Activated CD4-positive, alpha-beta T cell treated with anti-CD3 and anti-CD28 coated beads for 36 hours (primary cell): ENCODE data around the gene GABRB2. TPM values are rescaled to one million over a fixed set of nuclear protein-coding genes. Genes with fewer than 3 reads are reported as not detected.

Experiments
- ATAC-seq: fragments of 200-7000 bp; cut with Tn5 transposase; one replicate; pipeline ENCODE4 v1.10.0; 2021; ENCODE audit warnings: mild to moderate bottlenecking, moderate library complexity
- CTCF ChIA-PET: fragments of 350-600 bp; sonication (Branson Sonifier 250); formaldehyde crosslinking; loops from one replicate; lab custom pipeline; 2021; ENCODE audit warnings: antibody characterized with exemption; lab: Charles Lee
- POLR2A ChIA-PET: fragments of 350-600 bp; sonication (Branson Sonifier 250); formaldehyde crosslinking; loops from one replicate; lab custom pipeline; 2021; ENCODE audit warnings: antibody characterized with exemption, inconsistent platforms; lab: Charles Lee
- DNase-seq: peaks from one replicate; pipeline ENCODE4 v3.0.0-alpha.2; 2020
- H3K27ac Mint-ChIP-seq: one replicate; pipeline ENCODE4 v1.8.0; 2021; ENCODE audit warnings: mixed read lengths
- H3K27me3 Mint-ChIP-seq: one replicate; pipeline ENCODE4 v1.8.0; 2021; ENCODE audit warnings: mixed read lengths
- H3K36me3 Mint-ChIP-seq: one replicate; pipeline ENCODE4 v1.8.0; 2021; ENCODE audit warnings: low read depth, mixed read lengths
- H3K4me1 Mint-ChIP-seq: one replicate; pipeline ENCODE4 v1.8.0; 2021; ENCODE audit warnings: mixed read lengths
- H3K4me3 Mint-ChIP-seq: one replicate; pipeline ENCODE4 v1.8.0; 2021; ENCODE audit warnings: mild to moderate bottlenecking, moderate library complexity, mixed read lengths
- H3K9me3 Mint-ChIP-seq: one replicate; pipeline ENCODE4 v1.8.0; 2021; ENCODE audit warnings: low read depth, mixed read lengths
- intact Hi-C, 2 experiments: fragments of 100-400 bp; cut with DNase I in 1 of 2; cut with micrococcal nuclease in 1 of 2; formaldehyde crosslinking; loops; one replicate each; pipeline versions ENCODE4 v1.14.2 to v1.15.1; 2022 to 2024; cut with DNase I, micrococcal nuclease
- total RNA-seq, 2 experiments: library from RNA; stranded (reverse); gene quantifications; one replicate each; pipeline ENCODE4 v1.2.3, GENCODE V29; 2021

Gene GABRB2
- total RNA-seq, 2 experiments from 2014 or later, result not detected

DNA sequence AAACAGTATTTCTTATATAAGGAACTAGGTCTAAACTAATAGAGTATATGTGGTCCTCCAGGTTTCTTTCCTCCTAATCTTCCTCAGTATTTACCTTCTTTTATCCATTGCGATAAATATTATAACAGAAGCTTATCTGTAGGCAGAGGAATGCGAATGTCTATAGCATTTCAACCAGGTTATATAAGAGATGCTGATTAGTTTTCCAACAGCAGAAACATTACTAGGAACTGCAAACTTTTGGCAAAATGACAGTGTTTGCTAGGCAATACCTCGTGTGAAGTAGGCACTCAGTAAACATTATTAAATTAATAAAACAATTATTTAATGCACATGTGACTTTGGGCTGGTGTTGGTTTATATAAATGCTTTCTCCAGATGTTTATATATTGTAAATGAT is 206.5 kb downstream of the GABRB2 start:
- no peak overlapping the region for H3K27ac Mint-ChIP-seq
- H3K27me3 Mint-ChIP-seq, result no peaks in the 10 kb centered on the region
- POLR2A ChIA-PET, result no interaction called here
- intact Hi-C loops, result no loop called here
- no peaks in the 10 kb centered on the region for H3K36me3 Mint-ChIP-seq
- CTCF ChIA-PET, result no interaction called here
- ATAC-seq, result no peak
- no peaks in the 10 kb centered on the region for H3K9me3 Mint-ChIP-seq
- no peak for DNase-seq
- no peak overlapping the region for H3K4me3 Mint-ChIP-seq
- no peaks in the 10 kb centered on the region for H3K4me1 Mint-ChIP-seq

DNA sequence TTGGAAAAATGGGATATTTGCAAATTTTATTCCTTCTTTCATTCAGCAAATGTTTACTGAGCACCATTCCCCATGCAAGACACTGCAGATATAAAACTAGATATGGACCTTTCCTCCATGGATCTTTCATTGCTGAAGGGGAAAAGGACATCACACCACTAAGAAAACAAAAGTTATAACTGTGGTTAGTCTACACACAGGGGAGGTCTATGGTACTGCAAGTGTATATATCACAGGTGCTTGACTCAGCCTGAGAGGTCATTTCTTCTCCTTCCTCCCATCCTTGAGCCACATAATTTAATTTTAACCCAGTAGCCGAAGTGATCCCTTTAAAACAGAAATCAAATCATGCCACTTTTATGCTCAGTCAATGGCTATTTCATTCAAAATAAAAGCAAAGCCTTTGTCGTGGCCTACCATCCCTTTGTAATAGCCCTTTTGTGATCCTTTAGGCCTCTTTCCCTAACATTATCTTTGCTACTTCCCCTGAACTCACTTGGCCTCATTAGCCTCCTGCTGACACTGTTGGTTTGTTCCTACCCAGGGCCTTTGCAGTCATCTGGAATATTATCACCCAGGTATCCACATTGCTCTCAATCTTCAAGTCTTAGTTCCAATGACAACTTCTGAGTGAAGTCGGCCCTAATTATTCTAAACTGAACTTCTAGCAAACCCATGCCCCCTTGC is 213.2 kb downstream of the GABRB2 start:
- H3K4me3 Mint-ChIP-seq, result no peak overlapping the region
- no peaks in the 10 kb centered on the region for H3K36me3 Mint-ChIP-seq
- ATAC-seq, result no peak
- H3K9me3 Mint-ChIP-seq, result peaks cover 4% of the 10 kb centered on the region
- intact Hi-C loops, result no loop called here
- ChIA-PET CTCF (no interaction called here), POLR2A (no interaction called here)
- no peaks in the 10 kb centered on the region for H3K27me3 Mint-ChIP-seq
- no peak for DNase-seq
- no peak overlapping the region for H3K27ac Mint-ChIP-seq
- H3K4me1 Mint-ChIP-seq, result no peaks in the 10 kb centered on the region

DNA sequence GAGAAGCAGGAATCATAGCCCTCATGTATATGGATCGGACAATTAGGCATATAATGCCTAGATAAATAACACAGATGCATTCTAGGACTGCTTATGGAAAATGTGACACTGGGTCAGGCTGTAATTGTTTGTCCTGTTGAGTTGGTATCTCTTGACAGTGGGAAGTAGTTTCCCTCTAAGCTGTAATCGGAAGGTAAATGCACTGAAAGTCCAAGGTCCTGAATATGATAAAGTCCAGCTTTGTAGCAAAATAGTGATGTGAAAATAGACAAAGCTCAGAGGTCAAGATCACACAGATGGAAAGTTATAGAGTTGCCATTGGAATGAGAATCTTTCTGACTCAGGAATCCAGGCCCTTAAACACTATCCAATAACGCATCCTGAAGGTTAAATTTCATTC is 214.2 kb downstream of the GABRB2 start:
- no peak overlapping the region for H3K4me3 Mint-ChIP-seq
- CTCF ChIA-PET, result no interaction called here
- no peak for DNase-seq
- ATAC-seq, result no peak
- H3K27ac Mint-ChIP-seq, result no peak overlapping the region
- POLR2A ChIA-PET, result no interaction called here
- intact Hi-C loops, result no loop called here
- H3K36me3 Mint-ChIP-seq, result no peaks in the 10 kb centered on the region
- no peaks in the 10 kb centered on the region for H3K4me1 Mint-ChIP-seq
- H3K9me3 Mint-ChIP-seq, result peaks cover 4% of the 10 kb centered on the region
- no peaks in the 10 kb centered on the region for H3K27me3 Mint-ChIP-seq

DNA sequence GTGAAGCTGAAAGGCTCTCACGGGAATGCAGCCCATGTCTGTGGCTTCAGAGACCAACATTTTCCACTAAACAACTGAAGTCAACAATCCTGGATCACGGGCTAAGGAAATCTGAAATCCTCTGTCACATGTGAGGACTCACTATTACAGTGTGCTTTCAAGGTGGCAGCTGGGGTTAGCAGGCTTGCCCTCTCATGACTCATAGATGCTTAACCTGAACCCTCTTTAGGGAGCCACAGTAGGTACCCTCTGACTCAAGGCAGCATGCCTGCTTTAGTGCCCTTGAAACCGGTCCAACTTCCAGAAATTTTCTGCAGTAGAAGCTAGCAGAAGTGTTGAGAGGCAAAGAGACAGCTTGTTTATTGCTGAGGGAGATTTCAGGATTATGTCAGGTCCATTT is 232.5 kb downstream of the GABRB2 start:
- ATAC-seq, result no peak
- H3K4me3 Mint-ChIP-seq, result no peak overlapping the region

DNA sequence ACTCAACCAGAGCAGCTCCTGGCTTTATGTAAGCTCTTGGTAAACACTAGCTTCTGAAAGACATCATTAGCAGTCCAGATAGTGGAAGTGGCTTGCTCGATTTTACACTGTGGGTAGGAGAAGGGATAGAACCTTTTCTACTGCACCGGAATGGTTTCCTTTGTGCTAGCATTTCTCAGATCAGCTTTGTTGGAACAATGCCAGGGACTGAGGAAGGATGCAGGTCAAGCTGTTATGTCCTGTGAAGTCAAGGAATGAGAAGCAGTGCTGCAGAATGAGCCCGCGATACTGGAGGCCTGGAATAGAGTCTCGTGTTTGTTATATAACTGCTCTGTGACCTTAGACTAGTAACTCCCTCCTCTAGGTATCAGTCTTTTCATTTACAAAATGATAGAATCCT is 233.6 kb downstream of the GABRB2 start:
- POLR2A ChIA-PET, result no interaction called here
- H3K9me3 Mint-ChIP-seq, result peaks cover 11% of the 10 kb centered on the region
- H3K27ac Mint-ChIP-seq, result no peak overlapping the region
- CTCF ChIA-PET, result interaction anchor here (0.7 kb wide), 1 partner anchor 15 kb away, joined by 3 read pairs; no protein-coding TSS in a partner anchor
- H3K27me3 Mint-ChIP-seq, result no peaks in the 10 kb centered on the region
- no peak overlapping the region for H3K4me3 Mint-ChIP-seq
- no peak for ATAC-seq
- H3K36me3 Mint-ChIP-seq, result no peaks in the 10 kb centered on the region
- intact Hi-C loops, result no loop called here
- H3K4me1 Mint-ChIP-seq, result no peaks in the 10 kb centered on the region
- no peak for DNase-seq

More for the DNA sequence above, 232.5 kb downstream of the GABRB2 start:
- POLR2A ChIA-PET, result no interaction called here
- H3K27me3 Mint-ChIP-seq, result no peaks in the 10 kb centered on the region
- H3K27ac Mint-ChIP-seq, result no peak overlapping the region
- H3K36me3 Mint-ChIP-seq, result no peaks in the 10 kb centered on the region
- peaks cover 5% of the 10 kb centered on the region for H3K9me3 Mint-ChIP-seq
- CTCF ChIA-PET, result interaction anchor here (0.7 kb wide), 1 partner anchor 9 kb away, joined by 3 read pairs; no protein-coding TSS in a partner anchor
- intact Hi-C loops, result no loop called here
- no peaks in the 10 kb centered on the region for H3K4me1 Mint-ChIP-seq
- DNase-seq, result no peak

DNA sequence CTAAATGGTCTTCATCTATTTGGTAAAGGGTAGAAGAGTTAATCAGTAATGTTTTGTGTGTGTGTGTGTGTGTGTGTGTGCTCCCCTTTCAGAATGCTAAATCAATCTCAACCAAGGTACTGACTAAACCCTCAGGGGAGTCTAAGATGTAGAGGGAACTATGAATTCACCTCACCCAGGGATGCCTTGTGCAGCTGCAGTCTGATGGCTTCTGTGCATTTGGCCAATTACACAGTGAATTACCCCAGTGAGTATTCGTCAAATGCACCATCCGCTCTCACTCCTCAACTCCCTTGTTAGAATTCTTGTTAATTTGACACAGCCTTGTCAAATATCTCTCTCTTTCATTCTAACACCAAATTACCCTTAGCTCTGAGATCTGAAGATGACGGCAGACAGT is 234.6 kb downstream of the GABRB2 start:
- Mint-ChIP-seq H3K27ac (no peak overlapping the region), H3K4me1 (no peaks in the 10 kb centered on the region), H3K36me3 (no peaks in the 10 kb centered on the region), H3K9me3 (peaks cover 11% of the 10 kb centered on the region), H3K4me3 (no peak overlapping the region), H3K27me3 (no peaks in the 10 kb centered on the region)
- DNase-seq (no peak), ATAC-seq (no peak)
- intact Hi-C loops, result no loop called here
- POLR2A ChIA-PET, result no interaction called here
- CTCF ChIA-PET, result interaction anchor here (0.7 kb wide), 1 partner anchor 14 kb away, joined by 3 read pairs; no protein-coding TSS in a partner anchor

DNA sequence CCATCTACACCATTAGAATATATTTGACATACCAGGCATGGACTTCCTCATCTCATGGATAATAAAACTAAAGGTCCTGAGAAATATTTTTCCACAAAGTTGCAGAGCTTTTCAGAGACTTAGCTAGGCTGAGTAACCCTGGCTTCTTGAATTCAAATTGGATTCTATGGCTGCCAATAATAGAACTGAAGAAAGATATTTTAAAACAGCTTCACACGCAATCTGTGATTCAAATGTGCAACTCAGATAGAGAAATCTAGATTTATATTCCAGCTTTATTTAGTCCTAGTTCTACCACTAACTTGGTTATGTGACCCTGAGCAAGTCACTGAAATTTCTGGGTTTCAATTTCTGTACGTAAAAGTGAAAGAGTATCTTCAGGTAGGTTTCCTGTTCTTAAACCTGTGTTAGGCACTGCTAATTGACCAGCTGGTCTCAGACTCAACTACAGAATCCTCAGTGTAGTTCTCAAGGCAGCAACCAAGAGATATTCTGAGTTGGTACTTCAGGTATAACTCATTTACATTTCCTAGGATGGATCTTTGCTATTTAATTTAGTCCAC is 235.3 kb downstream of the GABRB2 start:
- ATAC-seq (no peak), DNase-seq (no peak)
- Mint-ChIP-seq H3K9me3 (peaks cover 11% of the 10 kb centered on the region), H3K4me1 (no peaks in the 10 kb centered on the region), H3K27me3 (no peaks in the 10 kb centered on the region), H3K36me3 (no peaks in the 10 kb centered on the region), H3K27ac (no peak overlapping the region), H3K4me3 (no peak overlapping the region)
- ChIA-PET POLR2A (no interaction called here), CTCF (no interaction called here)
- intact Hi-C loops, result no loop called here

DNA sequence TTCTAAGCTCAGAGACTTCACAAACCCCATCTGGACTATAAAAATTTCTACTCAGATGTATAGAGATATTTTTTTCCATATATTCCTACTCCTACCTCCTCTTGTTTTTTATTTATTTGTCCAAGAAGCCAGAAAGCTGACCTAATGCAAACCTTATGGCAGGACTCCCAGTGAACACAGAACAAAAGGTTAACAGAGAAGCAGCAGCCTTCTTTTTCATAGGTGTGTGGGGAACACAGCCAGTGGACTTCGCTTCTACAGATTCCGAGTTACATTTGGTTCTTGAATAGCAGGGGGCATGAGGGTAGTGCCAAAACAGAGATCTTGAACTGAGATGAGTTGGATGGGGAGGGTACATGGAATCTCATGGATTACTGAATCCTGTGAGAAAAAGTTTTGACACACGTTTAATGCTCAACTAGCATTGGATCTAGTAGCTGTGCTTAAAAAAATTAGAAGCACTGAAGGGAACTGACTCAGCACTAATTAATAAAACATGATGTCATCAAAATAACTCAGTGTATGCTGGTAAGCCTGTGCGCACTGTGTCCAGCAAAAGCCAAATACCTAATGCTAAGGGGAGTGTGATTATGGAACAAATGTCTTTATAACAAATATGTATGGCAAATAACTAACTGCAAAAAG is 240.1 kb downstream of the GABRB2 start:
- Mint-ChIP-seq H3K36me3 (no peaks in the 10 kb centered on the region), H3K27me3 (no peaks in the 10 kb centered on the region), H3K4me1 (no peaks in the 10 kb centered on the region), H3K27ac (no peak overlapping the region), H3K4me3 (no peak overlapping the region), H3K9me3 (peaks cover 16% of the 10 kb centered on the region)
- ChIA-PET CTCF (interaction anchor here (0.8 kb wide), 1 partner anchor 432 kb away, joined by 3 read pairs; no protein-coding TSS in a partner anchor), POLR2A (no interaction called here)
- intact Hi-C loops, result no loop called here
- DNase-seq (no peak), ATAC-seq (no peak)

DNA sequence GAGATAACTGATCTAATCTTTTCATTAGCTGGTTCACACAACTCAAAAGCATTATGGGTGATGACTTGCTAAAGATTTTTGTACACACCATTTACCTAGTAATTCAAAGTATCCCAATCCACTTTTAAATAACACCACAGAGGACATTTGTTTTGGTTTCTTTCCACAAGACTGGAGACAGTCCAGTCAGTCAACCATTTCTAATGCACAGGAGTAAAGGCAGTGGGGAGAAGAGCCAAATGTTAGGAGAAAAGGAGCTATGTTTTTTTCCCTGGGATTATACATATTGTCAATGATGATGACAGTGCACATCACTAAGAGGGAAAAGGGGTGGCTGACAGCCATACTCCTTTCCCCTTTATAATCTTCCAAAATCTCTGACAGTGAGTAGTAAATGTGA is 240.9 kb downstream of the GABRB2 start:
- CTCF ChIA-PET, result interaction anchor here (0.6 to 0.7 kb wide), 2 partner anchors 8 to 645 kb away, joined by 3 read pairs; no protein-coding TSS in a partner anchor
- H3K27me3 Mint-ChIP-seq, result no peaks in the 10 kb centered on the region
- H3K4me3 Mint-ChIP-seq, result no peak overlapping the region
- POLR2A ChIA-PET, result no interaction called here
- DNase-seq (no peak), ATAC-seq (no peak)
- H3K9me3 Mint-ChIP-seq, result peaks cover 16% of the 10 kb centered on the region
- H3K4me1 Mint-ChIP-seq, result no peaks in the 10 kb centered on the region
- H3K27ac Mint-ChIP-seq, result no peak overlapping the region
- intact Hi-C loops, result no loop called here
- no peaks in the 10 kb centered on the region for H3K36me3 Mint-ChIP-seq

DNA sequence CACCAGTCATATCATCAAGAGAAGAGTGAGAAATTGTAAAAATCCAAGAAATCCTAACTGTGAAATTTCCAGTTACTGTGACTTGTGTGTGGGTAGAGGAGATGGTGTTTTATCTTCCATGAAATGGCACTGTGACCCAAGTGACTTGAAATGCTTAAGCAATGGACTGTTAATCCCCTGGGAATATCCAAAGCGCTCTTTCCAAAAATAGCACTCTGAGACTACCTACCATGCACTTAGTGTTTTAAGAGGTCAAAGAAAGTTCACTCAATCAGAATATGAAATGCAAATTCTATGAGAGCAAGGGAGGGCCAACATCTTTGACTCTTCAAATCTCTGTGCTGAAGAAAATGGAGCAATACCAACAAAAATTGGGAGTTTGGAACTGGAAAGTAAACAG is 244.0 kb downstream of the GABRB2 start:
- H3K36me3 Mint-ChIP-seq, result no peaks in the 10 kb centered on the region
- peaks cover 5% of the 10 kb centered on the region for H3K9me3 Mint-ChIP-seq
- DNase-seq (no peak), ATAC-seq (no peak)
- no peaks in the 10 kb centered on the region for H3K4me1 Mint-ChIP-seq
- H3K27me3 Mint-ChIP-seq, result no peaks in the 10 kb centered on the region
- ChIA-PET CTCF (no interaction called here), POLR2A (no interaction called here)
- no peak overlapping the region for H3K27ac Mint-ChIP-seq
- no peak overlapping the region for H3K4me3 Mint-ChIP-seq
- intact Hi-C loops, result no loop called here

DNA sequence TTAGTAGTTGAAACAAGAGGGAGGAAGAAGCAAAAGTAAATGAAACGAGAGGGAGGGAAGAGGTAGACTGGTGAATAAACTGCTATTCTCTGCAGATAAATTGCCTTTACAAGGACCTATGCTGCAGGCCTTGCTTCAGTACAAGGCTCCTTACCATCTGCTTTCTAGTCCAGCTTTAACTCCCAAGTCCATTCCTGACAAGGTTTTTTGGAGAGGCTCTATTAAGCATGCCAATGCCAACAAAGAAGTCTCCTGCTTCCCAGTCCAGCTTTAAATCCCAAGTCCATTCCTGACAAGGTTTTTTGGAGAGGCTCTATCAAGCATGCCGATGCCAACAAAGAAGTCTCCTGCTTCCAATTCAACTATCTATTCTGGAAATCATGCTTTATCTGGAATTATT is 244.9 kb downstream of the GABRB2 start:
- no peak for DNase-seq
- CTCF ChIA-PET, result no interaction called here
- no peak overlapping the region for H3K27ac Mint-ChIP-seq
- H3K9me3 Mint-ChIP-seq, result peaks cover 5% of the 10 kb centered on the region
- H3K36me3 Mint-ChIP-seq, result no peaks in the 10 kb centered on the region
- no peaks in the 10 kb centered on the region for H3K27me3 Mint-ChIP-seq
- H3K4me1 Mint-ChIP-seq, result no peaks in the 10 kb centered on the region
- POLR2A ChIA-PET, result no interaction called here
- H3K4me3 Mint-ChIP-seq, result no peak overlapping the region
- no peak for ATAC-seq
- intact Hi-C loops, result no loop called here

DNA sequence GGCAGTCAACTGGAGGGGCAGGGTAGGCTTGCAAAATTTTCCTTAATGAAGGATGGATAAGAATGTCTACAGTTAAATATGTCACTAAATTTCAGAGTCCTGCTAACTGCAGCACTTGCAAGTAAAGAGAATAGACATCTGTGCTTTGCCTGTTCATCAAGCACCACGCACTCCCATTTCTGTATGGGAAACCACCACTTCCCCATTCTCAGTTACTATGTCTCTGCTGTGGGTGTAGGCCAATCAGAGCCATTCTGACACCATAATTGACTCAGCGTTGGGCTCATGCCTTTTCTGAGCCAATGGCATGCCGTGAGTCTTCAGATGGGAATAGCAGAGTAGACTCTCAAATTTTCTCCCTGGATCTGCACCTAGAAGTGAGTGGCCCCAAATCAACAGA is 247.5 kb downstream of the GABRB2 start:
- intact Hi-C loops, result no loop called here
- no peak for DNase-seq
- no peak for ATAC-seq
- H3K9me3 Mint-ChIP-seq, result peaks cover 3% of the 10 kb centered on the region
- ChIA-PET CTCF (interaction anchor here (0.7 kb wide), 1 partner anchor 17 kb away, joined by 3 read pairs; no protein-coding TSS in a partner anchor), POLR2A (no interaction called here)
- H3K27ac Mint-ChIP-seq, result no peak overlapping the region
- no peaks in the 10 kb centered on the region for H3K27me3 Mint-ChIP-seq
- no peaks in the 10 kb centered on the region for H3K4me1 Mint-ChIP-seq
- H3K4me3 Mint-ChIP-seq, result no peak overlapping the region
- H3K36me3 Mint-ChIP-seq, result no peaks in the 10 kb centered on the region
